DMS 273 (cell line): ENCODE data around the gene MYMK.

Experiments
- DNase-seq: peaks from one replicate; lab custom pipeline; 2025; ENCODE audit not compliant: unreplicated experiment; lab: John Stamatoyannopoulos, UW

The MYMK gene

GRCh38 chr9:133520121-133520835 is 4.5 kb downstream of the MYMK start:
- no peak for DNase-seq

DNA sequence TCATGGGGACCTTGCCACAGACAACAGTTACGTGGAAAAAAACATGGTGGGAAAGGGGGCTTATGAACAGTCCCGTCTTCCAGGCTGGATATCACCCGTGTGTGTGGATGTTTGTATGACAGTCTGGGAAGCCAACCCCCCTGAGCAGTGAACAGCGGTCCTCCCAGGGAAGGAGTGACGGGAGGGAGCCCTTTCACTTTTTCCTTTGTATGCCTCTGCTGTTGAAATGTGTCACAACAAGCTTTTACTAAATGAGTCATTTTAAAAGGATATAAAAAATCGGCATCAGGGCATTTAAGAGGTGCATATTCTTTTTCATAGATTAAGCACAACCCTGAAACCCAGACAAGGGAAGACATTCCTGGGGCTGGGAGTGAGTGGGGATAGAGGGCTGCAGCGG is 5.1 kb downstream of the MYMK start:
- no peak for DNase-seq

GRCh38 chr9:133518706-133519449 is 5.9 kb downstream of the MYMK start:
- DNase-seq = no peak

- no peak for DNase-seq
These were observed 6.6 kb downstream of the MYMK start for GRCh38 chr9:133518200-133518599.

DNA sequence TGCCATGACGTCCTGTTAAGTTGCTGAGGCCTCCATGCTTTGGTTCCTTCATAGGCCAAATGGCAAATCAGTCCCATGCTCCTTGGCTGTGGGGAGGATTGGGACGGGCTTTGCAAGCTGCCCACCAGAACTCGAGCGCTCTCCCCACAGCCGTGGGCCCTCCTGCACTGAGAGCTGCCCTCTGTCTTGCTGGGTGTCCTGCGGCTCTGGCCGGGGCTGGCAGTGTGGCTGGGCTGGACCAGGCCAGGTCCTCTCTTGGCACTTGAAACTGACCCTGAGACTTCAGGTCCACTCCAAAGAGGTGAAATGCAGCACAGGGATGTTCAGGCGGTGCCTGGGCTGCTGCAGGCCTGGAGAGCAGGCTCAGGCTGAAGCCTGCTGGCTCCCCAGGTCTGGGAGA is 7.0 kb downstream of the MYMK start:
- DNase-seq = no peak

DNA sequence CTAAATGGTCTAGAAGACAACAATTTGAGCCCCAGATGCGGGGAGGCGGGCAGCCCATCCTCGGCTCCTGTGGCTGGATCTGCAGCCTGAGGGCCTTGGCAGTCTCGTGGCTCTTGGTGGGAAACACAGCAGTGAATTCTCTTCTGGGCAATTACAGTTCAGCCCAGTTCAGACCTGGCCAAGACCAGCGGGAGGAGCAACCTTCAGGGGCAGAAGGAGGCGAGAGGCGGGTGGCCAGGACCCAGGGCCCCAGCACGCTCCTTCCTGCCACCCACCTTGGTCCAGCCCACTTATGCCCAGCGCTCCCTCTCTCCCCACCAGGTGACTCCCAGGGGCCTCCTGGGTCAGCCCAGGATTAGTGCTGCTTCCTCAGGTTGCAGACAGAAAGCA is 7.8 kb downstream of the MYMK start:
- DNase-seq = no peak

- no peak for DNase-seq
These were observed 8.4 kb downstream of the MYMK start for GRCh38 chr9:133516256-133516960.

DNA sequence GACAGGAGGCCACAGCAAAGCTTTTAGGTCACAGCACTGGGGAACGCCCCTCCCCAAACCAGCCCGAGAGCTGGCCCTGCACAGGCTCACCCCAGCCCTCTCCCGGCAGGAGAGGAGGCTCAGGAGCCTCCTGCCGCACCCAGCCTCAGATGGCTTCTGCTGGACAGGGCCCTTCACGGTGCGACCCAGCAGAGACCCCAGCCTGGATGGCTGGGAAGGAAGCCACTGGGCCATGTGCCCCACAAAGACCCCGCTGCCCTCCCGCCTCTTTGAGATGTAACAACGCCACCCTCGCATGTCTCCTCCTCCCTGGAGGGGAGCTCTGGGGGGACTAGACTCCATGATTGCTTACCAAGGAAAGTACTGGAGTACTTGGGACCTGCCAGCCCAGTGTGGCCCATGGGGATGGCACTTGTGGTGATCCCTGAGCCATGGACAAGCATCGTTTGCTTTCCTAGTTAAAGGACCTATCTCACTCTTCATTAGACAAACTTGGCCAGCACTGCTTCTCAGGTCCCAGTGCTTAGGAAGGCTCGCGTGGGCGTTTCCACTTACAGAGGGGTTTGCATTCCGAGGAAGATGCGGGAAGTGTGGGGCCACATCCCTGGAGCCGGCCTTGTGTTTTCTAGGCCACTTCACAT is 9.0 kb downstream of the MYMK start:
- no peak for DNase-seq

DNA sequence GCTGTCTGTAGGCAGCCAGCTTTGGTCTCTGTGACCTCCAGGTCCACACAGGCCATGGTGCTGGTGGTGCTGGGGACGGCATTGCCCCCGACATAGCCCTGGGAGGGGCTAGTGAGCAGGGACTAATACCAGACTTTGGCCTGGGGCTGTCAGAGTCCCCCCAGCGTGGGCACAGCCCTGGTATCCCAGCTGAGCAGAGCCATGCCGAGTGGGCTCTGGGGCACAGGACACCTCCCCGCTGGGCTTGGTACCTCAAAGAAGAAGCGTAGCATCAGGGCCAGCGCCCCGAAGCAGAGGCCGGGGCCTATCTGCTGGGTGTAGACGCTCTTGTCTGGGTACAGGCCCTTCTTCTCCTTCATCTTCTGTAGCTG is 9.5 kb downstream of the MYMK start:
- DNase-seq = no peak

DNA sequence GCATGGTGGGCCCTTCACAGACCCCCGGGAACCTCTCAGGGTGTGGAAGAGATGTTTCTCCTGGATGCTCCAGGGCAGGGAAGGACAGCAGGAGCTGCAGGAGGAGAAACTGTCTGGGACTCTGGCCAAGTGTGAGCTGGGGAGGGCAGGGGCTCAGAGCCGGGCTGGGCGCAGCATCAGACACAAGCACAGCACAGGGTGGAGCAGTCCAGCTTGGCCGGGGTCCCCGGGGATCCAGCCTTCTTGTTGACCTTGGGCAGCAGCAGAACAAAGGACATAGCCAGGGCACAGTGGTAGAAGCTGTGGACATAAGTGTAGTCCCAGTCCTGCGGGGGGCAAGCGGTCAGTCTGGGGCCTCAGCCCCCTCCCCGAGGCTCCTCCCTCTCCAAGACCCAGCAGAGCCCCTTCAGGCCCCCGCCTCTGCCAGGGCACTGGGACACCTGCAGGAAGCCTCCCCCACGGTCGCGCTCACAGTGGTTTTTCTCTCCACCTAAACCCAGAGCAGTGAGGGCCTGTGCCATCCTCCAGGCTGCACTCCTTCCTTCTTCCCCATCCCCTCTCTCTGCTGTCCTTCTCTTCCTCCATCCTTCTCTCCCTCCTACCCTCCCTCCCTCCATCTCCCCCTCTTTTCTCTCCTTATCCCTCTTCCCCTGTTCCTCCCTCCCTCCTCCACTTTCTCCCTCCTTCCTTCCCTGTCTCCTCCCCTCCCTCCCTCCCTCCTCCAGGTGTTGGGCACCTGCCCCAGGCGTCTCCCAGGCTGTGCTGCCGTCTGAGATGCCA is 10.1 kb downstream of the MYMK start:
- peak; percentile 84 for DNase-seq

DNA sequence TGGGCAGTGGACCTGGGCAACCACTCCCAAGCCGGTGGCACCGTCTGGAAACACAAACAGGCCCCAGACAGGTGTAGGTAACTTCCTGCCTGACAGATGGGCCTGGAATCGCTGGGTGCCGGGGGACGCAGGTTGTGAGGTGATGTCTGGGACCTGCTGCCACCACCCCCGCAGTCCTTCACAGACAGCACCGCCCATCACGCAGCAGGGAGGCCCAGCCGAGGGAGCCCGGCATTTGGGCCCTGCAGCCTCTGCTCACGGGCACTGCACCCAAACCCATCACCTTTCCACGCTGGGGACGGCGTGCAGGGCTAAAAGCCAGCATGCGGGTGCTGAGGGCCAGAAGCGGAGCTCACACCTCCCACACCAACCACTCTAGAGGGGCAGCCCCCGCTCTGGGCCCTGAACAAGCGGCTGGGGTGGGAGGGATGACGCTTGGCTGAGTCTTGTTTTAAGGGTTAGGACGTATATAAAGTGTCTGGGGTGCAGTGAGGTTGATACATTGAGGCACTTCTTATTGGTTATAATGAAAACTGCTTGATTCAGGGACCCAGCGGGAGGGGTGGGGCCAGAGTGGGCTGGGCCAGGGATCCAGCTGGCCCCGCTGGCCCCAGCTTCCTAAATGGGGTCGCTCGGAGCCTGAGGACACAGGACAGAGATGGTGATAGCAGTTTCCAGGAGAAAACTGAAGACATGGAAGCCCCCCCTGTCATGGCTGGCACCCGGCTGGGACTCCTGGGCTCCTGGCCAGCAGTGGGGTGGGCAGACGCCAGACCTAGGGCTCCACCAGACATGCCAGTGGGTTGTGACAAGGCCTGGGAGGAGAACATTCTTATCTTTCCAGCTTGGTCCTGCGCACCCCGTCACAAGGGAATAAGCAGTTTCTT is 11.3 kb downstream of the MYMK start:
- DNase-seq = peak; percentile 54

DNA sequence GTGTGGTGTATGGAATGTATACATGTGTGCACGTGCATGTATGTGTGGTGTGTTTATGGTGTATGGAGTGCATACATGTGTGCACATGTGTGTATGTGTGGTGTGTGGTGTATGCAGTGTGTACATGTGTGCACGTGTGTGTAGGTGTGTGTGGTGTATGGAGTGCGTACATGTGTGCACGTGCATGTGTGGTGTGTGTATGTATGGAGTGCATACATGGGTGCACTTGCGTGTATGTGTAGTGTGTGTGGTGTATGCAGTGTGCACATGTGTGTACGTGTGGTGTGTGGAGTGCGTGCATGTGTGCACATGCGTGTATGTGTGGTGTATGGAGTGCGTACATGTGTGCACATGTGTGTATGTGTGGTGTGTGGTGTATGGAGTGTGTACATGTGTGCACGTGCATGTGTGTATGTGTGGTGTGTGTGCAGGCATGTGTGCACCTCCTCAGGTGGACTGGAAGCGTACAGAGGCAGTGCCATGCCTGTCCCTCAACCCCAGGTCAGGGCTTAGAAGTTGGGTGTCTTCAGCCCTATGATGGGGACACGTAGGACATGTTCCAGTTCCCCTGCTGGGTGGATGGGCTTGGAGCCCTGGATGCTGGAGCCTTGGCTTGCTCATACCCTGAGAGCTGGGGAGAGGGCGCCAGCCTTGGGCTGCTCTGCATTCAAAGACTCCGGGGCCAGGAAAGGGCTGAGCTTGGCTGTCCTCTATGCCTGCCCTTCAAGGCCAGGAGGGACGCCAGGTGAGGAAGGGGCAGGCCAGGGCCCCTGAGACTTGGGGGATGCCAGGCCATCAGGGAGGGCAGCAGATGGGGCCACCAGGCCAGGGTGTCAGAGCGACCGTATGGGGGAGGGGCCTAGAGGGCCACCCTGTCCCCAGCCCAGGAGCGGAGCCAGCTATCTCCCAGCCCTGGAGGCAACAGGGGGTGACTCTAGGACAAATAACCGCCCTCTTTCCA is 12.2 kb downstream of the MYMK start:
- peak; percentile 30 for DNase-seq

GRCh38 chr9:133511607-133512006 is 13.2 kb downstream of the MYMK start:
- DNase-seq = no peak

DNA sequence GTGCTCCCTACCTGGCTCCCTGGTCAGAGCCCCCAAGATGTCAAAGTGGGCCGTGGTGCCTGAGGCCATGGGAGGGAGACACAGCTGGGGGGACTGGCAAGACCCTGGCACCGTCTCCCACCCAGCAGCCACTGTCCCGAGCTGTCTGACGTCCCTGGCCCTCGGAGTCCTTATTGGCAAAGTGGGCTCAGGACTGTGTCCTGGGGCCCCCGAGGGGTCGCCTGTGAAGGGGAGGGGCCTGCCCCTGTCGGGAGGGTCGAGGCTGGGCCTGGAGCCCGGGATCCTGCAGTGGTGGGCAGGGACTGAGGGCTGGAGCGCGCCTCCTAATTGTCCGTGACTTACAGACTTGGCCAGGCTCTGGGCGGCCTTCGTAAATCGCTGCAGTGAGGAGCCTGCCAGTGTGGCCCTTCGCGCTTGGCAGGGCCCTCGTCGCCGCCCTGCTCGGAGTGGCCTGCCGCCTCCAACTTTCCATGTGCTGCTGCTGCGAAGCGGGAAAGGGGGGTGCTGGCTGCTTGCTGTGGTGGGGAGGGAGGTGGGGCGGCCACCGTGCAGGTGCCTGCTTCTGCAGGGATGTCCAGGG is 13.7 kb downstream of the MYMK start:
- DNase-seq = no peak

- DNase-seq = peak; percentile 34
These were observed 15.3 kb downstream of the MYMK start for GRCh38 chr9:133509179-133510083.

- no peak for DNase-seq
These were observed 16.7 kb downstream of the MYMK start for GRCh38 chr9:133508046-133508445.

GRCh38 chr9:133507246-133507965 is 17.4 kb downstream of the MYMK start:
- no peak for DNase-seq
